ENCODE measurements around the gene LRRTM4. TPM values are rescaled to one million over a fixed set of nuclear protein-coding genes. Genes with fewer than 3 reads are reported as not detected.

The LRRTM4 gene
- total and polyA plus RNA-seq, 10 of the 15 experiments (the other 5 are each of a cell fraction or from before 2014, with no cell fraction given) = 0.01 to 1.0 TPM; not detected in 8

DNA sequence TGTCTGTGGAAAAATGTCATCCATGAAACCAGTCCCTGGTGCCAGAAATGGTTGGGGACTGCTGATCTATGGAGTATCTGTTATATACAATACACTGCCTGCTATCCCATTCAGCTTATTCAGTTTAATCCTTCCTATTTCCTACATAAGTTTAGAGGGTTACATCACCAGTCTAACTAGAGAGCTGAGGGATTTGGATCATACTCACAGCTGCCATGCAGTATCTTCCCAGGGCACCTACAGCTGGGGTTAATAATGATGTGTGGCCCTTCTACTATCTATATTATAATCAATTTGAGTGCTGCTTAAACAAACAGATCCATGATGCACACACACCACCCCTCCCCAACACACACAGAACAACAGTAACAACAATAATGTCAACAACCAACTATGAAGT, 524.0 kb downstream of the LRRTM4 start:
- in situ Hi-C loops (cut with MboI) (no loop called here), intact Hi-C loops (cut with micrococcal nuclease; ENCODE audit: unreplicated experiment) (no loop called here)
- no peak overlapping the region for H3K27ac ChIP-seq (ENCODE audit: control insufficient read depth, insufficient read depth)
- H3K4me3 ChIP-seq = no peak overlapping the region
- H3K9me3 ChIP-seq (replicated peaks; ENCODE audit: control insufficient read depth, insufficient read depth, low read length) = no peaks in the 10 kb centered on the region
- no peak for FAIRE-seq
- ATAC-seq = no peak
- CTCF ChIA-PET = no interaction called here
- no peaks in the 10 kb centered on the region for H3K4me1 ChIP-seq (ENCODE audit: control insufficient read depth, insufficient read depth, low read length)
- no peak overlapping the region for H3K4me2 ChIP-seq (ENCODE audit: control insufficient read depth, insufficient read depth)
- no TSS peak for BruUV-seq (replicated peaks)
- no peaks in the 10 kb centered on the region for H3K79me2 ChIP-seq (ENCODE audit: control insufficient read depth, insufficient read depth, low read length)
- RAD21 ChIA-PET (ENCODE audit: unreplicated experiment) = no interaction called here
- no peaks in the 10 kb centered on the region for H3K27me3 ChIP-seq (replicated peaks in 1 of 2; ENCODE audit: control insufficient read depth in 2 of 2, insufficient read depth in 2 of 2, low read length in 1 of 2)
- POLR2A ChIA-PET = no interaction called here
- H3K9ac ChIP-seq (ENCODE audit: control insufficient read depth, insufficient read depth, low read length) = no peak overlapping the region
- SMC1A ChIA-PET (ENCODE audit: uncharacterized antibody, unreplicated experiment) = interaction anchor here (1.4 kb wide), 1 partner anchor 129 kb away, joined by 3 read pairs; no protein-coding TSS in a partner anchor
- DNase-seq (ENCODE audit: low read depth, low spot score) = no peak
- no peaks in the 10 kb centered on the region for H3K36me3 ChIP-seq (ENCODE audit: control insufficient read depth in 2 of 2, insufficient read depth in 2 of 2, low read length in 1 of 2)
- H4K20me1 ChIP-seq (ENCODE audit: control insufficient read depth, insufficient read depth) = no peaks in the 10 kb centered on the region
- TF ChIP-seq CHD4 (IDR thresholded peaks at IDR 0.05) = no peak
- TF ChIP-seq SREBF2 (IDR thresholded peaks at IDR 0.05; ENCODE audit: low read length) = no peak
- TF ChIP-seq, protein P1, sequence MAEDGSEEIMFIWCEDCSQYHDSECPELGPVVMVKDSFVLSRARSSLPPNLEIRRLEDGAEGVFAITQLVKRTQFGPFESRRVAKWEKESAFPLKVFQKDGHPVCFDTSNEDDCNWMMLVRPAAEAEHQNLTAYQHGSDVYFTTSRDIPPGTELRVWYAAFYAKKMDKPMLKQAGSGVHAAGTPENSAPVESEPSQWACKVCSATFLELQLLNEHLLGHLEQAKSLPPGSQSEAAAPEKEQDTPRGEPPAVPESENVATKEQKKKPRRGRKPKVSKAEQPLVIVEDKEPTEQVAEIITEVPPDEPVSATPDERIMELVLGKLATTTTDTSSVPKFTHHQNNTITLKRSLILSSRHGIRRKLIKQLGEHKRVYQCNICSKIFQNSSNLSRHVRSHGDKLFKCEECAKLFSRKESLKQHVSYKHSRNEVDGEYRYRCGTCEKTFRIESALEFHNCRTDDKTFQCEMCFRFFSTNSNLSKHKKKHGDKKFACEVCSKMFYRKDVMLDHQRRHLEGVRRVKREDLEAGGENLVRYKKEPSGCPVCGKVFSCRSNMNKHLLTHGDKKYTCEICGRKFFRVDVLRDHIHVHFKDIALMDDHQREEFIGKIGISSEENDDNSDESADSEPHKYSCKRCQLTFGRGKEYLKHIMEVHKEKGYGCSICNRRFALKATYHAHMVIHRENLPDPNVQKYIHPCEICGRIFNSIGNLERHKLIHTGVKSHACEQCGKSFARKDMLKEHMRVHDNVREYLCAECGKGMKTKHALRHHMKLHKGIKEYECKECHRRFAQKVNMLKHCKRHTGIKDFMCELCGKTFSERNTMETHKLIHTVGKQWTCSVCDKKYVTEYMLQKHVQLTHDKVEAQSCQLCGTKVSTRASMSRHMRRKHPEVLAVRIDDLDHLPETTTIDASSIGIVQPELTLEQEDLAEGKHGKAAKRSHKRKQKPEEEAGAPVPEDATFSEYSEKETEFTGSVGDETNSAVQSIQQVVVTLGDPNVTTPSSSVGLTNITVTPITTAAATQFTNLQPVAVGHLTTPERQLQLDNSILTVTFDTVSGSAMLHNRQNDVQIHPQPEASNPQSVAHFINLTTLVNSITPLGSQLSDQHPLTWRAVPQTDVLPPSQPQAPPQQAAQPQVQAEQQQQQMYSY (CRISPR knock-in tag; IDR thresholded peaks at IDR 0.05) = no peak
- TF ChIP-seq NRF1 (conservative IDR thresholded peaks at IDR 0.05; ENCODE audit: low read depth, low read length) = no peak
- TF ChIP-seq CREB1 (IDR thresholded peaks at IDR 0.05; ENCODE audit: low read depth) = no peak
- TF ChIP-seq PAX5 (IDR thresholded peaks at IDR 0.05; ENCODE audit: borderline replicate concordance, low read depth, low read length) = no peak
- TF ChIP-seq, protein P2, sequence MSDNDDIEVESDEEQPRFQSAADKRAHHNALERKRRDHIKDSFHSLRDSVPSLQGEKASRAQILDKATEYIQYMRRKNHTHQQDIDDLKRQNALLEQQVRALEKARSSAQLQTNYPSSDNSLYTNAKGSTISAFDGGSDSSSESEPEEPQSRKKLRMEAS (IDR thresholded peaks at IDR 0.05; ENCODE audit: low read depth, low read length) = no peak
- TF ChIP-seq SP1 (IDR thresholded peaks at IDR 0.05; ENCODE audit: low read depth, low read length) = no peak
- no peak for TF ChIP-seq CREM (IDR thresholded peaks at IDR 0.05; ENCODE audit: low read depth)
- TF ChIP-seq ZNF24 (IDR thresholded peaks at IDR 0.05) = no peak
- TF ChIP-seq, protein P3, sequence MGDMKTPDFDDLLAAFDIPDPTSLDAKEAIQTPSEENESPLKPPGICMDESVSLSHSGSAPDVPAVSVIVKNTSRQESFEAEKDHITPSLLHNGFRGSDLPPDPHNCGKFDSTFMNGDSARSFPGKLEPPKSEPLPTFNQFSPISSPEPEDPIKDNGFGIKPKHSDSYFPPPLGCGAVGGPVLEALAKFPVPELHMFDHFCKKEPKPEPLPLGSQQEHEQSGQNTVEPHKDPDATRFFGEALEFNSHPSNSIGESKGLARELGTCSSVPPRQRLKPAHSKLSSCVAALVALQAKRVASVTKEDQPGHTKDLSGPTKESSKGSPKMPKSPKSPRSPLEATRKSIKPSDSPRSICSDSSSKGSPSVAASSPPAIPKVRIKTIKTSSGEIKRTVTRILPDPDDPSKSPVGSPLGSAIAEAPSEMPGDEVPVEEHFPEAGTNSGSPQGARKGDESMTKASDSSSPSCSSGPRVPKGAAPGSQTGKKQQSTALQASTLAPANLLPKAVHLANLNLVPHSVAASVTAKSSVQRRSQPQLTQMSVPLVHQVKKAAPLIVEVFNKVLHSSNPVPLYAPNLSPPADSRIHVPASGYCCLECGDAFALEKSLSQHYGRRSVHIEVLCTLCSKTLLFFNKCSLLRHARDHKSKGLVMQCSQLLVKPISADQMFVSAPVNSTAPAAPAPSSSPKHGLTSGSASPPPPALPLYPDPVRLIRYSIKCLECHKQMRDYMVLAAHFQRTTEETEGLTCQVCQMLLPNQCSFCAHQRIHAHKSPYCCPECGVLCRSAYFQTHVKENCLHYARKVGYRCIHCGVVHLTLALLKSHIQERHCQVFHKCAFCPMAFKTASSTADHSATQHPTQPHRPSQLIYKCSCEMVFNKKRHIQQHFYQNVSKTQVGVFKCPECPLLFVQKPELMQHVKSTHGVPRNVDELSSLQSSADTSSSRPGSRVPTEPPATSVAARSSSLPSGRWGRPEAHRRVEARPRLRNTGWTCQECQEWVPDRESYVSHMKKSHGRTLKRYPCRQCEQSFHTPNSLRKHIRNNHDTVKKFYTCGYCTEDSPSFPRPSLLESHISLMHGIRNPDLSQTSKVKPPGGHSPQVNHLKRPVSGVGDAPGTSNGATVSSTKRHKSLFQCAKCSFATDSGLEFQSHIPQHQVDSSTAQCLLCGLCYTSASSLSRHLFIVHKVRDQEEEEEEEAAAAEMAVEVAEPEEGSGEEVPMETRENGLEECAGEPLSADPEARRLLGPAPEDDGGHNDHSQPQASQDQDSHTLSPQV (IDR thresholded peaks at IDR 0.05) = no peak
- TF ChIP-seq SMC3 (IDR thresholded peaks at IDR 0.05; ENCODE audit: borderline replicate concordance, low read length) = no peak
- TF ChIP-seq ZNF217 (IDR thresholded peaks at IDR 0.05) = no peak
- H2AFZ ChIP-seq (ENCODE audit: control insufficient read depth, low read depth, low read length) = no peak overlapping the region

All from GM12878 (cell line).